HG02970 (cell line): ENCODE measurements around the gene ST3GAL6.
"Not testable (repeated sequence)": the region's sequence is repeated elsewhere in the genome, so short reads cannot be mapped to it uniquely, and the experiment has no call there.

Source experiments
- ATAC-seq: cut with Tn5 transposase; IDR thresholded peaks from one replicate; pipeline ENCODE4 v1.9.1; 2021; ENCODE audit warnings: mild to moderate bottlenecking, moderate library complexity, moderate number of reproducible peaks; ENCODE audit not compliant: unreplicated experiment, low FRiP score

Gene ST3GAL6

GRCh38 chr3:98799479-98799878, 36.3 kb downstream of the ST3GAL6 start:
- ATAC-seq = no peak

DNA sequence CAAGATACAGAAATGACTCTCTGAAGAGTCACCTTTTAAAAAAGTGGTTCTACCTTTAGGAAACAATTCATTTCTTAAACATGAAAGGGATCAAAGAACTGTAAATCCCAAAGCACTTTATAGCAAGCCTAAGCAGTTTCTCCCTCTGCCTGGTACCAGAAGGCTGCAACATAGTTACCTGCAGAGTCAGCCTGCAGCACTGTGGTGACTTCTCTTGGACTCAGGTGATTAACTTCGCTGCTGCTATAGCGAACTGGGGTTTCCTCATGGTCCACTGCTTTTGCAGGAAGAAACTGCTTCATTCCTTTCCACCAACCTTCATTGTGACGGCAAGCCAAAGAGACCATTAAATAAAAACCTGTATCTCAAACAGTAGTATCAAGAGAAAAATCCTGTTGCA, 37.3 kb downstream of the ST3GAL6 start:
- no peak for ATAC-seq

- ATAC-seq = no peak
Measured at GRCh38 chr3:98801043-98801747, 38.1 kb downstream of the ST3GAL6 start.

DNA sequence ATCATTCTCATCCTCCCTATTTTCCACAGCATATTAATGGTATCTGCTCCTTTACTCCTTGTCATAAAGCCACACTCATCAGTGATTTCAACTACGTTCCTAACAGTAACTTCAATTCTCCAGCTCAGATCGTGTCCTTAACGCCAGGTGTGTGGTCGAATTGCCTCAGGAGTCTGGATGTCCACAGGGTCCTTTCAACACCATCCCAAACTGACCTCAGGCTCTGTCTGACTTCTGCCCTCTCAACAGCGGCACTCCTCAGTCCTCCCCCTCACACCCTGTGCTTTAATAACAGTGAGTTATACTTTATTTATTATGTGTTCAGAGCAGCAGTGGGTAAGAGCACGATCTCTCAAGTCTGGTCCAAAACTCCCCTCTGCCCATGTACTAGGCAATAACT, 42.4 kb downstream of the ST3GAL6 start:
- no peak for ATAC-seq

DNA sequence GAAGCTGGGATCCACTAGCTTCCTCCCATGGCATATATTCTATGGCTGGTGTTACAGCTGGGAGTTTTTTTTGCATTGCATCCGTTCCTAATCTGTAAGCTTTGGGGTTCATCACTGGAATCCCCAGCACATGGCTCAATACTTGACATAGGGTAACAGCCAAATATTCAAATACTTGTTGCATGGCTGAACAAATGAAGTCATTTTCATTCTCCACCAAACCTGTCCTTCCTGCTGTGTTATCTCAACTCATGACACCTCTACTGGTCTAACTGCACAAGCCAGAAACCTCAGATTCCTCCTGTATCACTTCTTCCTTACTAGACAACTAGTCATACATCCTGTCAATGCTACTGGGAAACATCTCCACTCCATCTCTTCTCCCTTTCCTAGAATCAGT, 43.4 kb downstream of the ST3GAL6 start:
- ATAC-seq = no peak

GRCh38 chr3:98807011-98807410, 43.9 kb downstream of the ST3GAL6 start:
- ATAC-seq = no peak

DNA sequence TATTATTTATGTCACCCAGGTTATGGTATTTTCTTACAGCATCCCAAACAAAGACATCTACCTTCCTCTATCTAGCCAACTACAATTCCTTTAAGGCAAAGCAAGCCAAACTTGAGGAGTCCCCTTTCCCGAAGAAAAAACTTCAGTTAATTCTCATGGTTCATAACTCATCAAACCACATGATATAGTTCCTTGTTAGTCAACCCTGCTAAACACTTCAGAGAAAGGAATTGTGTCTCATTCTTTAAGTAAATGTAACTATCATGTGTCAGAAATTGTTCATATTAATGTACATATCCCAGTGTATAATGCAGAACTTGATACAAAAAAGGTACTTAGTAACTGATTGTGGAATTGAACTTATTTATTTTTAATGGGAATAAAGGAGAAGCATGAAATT, 44.4 kb downstream of the ST3GAL6 start:
- ATAC-seq = no peak

DNA sequence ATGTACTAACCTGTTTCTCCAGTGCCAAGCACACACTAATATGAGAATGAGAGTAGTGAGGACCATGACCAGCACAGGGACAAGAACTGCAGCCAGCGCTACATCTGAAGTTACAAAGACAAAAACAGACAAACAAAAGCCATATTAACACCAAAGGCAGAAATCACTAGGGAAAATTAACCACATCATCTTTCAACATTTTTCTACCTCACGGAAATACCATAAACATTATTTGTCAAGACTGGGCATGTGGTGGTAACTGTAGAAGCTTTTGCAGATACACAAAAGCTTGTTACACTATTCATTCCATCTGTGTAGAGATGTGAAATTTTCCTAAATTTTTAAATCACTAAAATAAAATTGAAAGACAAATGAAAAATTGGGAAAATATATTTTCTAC, 44.9 kb downstream of the ST3GAL6 start:
- no peak for ATAC-seq

GRCh38 chr3:98809557-98809956, 46.4 kb downstream of the ST3GAL6 start:
- no peak for ATAC-seq

GRCh38 chr3:98811048-98811447, 47.9 kb downstream of the ST3GAL6 start:
- ATAC-seq = no peak

DNA sequence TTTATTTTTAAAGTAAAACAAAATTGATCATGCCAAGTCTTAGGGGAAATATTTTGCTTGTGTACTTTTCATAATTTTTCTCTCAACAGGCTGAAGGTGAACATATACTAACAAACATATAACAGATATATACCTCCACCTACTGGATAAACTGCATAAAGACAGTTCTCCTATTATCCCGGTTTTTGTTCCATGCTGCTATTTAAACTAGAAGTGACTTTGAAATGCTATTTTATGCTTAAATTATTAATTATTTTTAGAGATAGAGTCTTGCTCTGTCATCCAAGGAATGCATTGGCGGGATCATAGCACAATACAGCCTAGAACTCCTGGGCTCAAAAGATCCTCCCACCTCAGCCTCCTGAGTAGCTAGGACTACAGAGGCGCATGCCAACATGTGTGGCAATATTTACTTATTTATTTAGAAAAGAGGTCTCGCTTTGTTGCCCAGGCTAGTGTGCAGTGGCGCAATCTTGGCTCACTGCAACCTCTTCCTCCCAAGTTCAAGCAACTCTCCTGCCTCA, 49.8 kb downstream of the ST3GAL6 start:
- ATAC-seq = no peak

- ATAC-seq = no peak
Measured at GRCh38 chr3:98814817-98815420, 51.8 kb downstream of the ST3GAL6 start.

DNA sequence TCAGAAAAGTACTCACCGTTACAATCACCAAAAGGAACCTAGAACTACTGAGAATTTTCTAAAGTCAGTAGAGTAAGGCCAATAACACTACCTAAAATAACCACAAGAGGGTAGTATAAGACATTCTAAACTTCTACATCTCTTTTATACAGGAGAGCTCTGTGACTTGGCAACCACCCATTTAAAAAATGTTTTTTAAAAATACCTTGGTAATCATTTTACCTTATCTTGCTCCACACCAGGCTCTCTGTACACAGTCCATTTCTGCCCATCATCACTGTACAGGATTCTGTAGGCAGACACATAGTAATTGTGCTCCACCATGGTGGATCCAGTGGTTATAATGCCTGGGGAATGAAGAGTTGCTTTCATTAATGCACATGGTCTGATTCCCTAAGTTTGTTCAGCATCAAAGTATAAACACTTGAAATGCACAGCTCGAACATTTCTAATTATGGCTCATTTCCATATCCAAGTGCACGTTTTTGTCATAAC, 54.5 kb downstream of the ST3GAL6 start:
- no peak for ATAC-seq

GRCh38 chr3:98821063-98821462, 57.9 kb downstream of the ST3GAL6 start:
- no peak for ATAC-seq

GRCh38 chr3:98823791-98824190, 60.7 kb downstream of the ST3GAL6 start:
- no peak for ATAC-seq

- ATAC-seq = no peak
Measured at GRCh38 chr3:98824256-98824655, 61.1 kb downstream of the ST3GAL6 start.

- no peak for ATAC-seq
Measured at GRCh38 chr3:98826126-98826525, 63.0 kb downstream of the ST3GAL6 start.

- ATAC-seq = no peak
Measured at GRCh38 chr3:98827221-98827920, 64.2 kb downstream of the ST3GAL6 start.

GRCh38 chr3:98829246-98829832, 66.2 kb downstream of the ST3GAL6 start:
- ATAC-seq = no peak

- not testable (repeated sequence) for ATAC-seq
Measured at GRCh38 chr3:98831060-98831459, 67.9 kb downstream of the ST3GAL6 start.

- no peak for ATAC-seq
Measured at GRCh38 chr3:98839846-98840245, 76.7 kb downstream of the ST3GAL6 start.
